ENCODE measurements around the gene ELSPBP1. TPM values are rescaled to one million over a fixed set of nuclear protein-coding genes. Genes with fewer than 3 reads are reported as not detected.

ELSPBP1 gene
- total and polyA plus RNA-seq, 11 donors = not detected

DNA sequence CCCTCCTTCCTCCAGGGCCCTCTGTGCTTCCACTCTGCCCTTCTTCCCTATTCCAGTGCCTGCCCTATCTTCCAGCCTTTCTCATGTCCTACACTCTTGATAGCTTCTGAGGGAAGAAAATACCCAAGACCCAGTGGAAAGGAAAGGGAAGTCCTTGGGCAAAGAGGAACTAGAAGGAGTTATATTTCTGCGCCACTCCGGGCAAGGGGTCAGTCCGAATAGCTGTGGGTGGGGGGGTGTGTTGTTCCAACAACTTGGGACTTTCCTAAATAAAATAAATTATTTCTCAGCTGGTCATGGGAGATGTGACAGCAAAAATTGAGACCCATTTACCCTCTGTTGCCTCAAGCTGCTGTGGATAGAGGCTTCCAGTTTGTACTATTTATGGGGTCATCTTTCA, 26.3 kb downstream of the ELSPBP1 start:
- 75 to 82% (median 77%) methylated on average over 3 of the region's 3 CpGs for WGBS, 4 donors
- intact Hi-C loops (cut with DNase I) = no loop called here
- TF ChIP-seq, protein P1, sequence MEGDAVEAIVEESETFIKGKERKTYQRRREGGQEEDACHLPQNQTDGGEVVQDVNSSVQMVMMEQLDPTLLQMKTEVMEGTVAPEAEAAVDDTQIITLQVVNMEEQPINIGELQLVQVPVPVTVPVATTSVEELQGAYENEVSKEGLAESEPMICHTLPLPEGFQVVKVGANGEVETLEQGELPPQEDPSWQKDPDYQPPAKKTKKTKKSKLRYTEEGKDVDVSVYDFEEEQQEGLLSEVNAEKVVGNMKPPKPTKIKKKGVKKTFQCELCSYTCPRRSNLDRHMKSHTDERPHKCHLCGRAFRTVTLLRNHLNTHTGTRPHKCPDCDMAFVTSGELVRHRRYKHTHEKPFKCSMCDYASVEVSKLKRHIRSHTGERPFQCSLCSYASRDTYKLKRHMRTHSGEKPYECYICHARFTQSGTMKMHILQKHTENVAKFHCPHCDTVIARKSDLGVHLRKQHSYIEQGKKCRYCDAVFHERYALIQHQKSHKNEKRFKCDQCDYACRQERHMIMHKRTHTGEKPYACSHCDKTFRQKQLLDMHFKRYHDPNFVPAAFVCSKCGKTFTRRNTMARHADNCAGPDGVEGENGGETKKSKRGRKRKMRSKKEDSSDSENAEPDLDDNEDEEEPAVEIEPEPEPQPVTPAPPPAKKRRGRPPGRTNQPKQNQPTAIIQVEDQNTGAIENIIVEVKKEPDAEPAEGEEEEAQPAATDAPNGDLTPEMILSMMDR (IDR thresholded peaks at IDR 0.05) = no peak
- TF ChIP-seq POLR2A (IDR thresholded peaks at IDR 0.05) = no peak
- Histone ChIP-seq H3K36me3 (no peaks in the 10 kb centered on the region), H3K4me1 (no peaks in the 10 kb centered on the region), H3K27me3 (peaks cover 0 to 19% (median 0%) of the 10 kb centered on the region in 9 donors), H3K27ac (no peak overlapping the region), H3K4me3 (no peak overlapping the region), H3K9me3 (peaks cover 0 to 2% (median 0%) of the 10 kb centered on the region in 12 donors)
- DNase-seq = no peak
- no peak for ATAC-seq

GRCh38 chr19:48023011-48023410, 28.6 kb downstream of the ELSPBP1 start:
- no peaks in the 10 kb centered on the region for H3K36me3 ChIP-seq
- WGBS, 4 donors = 57 to 64% (median 62%) methylated on average over 2 of the region's 2 CpGs
- no peak overlapping the region for H3K4me3 ChIP-seq
- DNase-seq (no peak), ATAC-seq (no peak)
- H3K4me1 ChIP-seq = no peaks in the 10 kb centered on the region
- intact Hi-C loops (cut with DNase I) = no loop called here
- peaks cover 0 to 9% (median 0%) of the 10 kb centered on the region in 9 donors for H3K27me3 ChIP-seq
- no peak overlapping the region for H3K27ac ChIP-seq
- no peaks in the 10 kb centered on the region for H3K9me3 ChIP-seq
- TF ChIP-seq POLR2A (IDR thresholded peaks at IDR 0.05) = no peak
- TF ChIP-seq, protein P1 (IDR thresholded peaks at IDR 0.05) = no peak

GRCh38 chr19:48023518-48023917, 29.1 kb downstream of the ELSPBP1 start:
- H3K36me3 ChIP-seq = no peaks in the 10 kb centered on the region
- H3K27me3 ChIP-seq = peaks cover 0 to 9% (median 0%) of the 10 kb centered on the region in 9 donors
- ATAC-seq (no peak), DNase-seq (no peak)
- H3K27ac ChIP-seq = no peak overlapping the region
- 87 to 93% (median 92%) methylated on average over 3 of the region's 3 CpGs for WGBS, 4 donors
- no peak overlapping the region for H3K4me3 ChIP-seq
- intact Hi-C loops (cut with DNase I) = no loop called here
- TF ChIP-seq POLR2A (IDR thresholded peaks at IDR 0.05) = no peak
- TF ChIP-seq, protein P1 (IDR thresholded peaks at IDR 0.05) = no peak
- no peaks in the 10 kb centered on the region for H3K9me3 ChIP-seq
- H3K4me1 ChIP-seq = no peaks in the 10 kb centered on the region

DNA sequence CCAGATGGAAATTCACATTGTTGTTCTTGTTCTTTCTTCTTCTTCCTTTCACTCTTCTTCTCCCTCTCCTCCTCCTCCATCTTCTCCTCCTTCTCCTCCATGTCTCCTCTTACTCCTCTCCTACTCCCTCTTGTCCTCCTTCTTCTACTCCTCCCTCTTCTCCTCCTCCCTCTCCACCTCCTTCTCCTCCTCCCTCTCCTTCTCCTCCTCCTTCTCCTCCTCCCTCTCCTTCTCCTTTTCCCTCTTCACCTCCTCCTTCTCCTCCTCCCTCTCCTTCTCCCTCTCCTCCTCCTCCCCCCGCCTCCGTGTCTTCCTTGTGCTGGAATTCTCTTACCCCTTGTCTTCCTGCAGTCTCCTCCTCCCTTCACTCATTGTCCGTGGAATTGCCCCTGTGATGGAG, 31.0 kb downstream of the ELSPBP1 start:
- Histone ChIP-seq H3K27me3 (peaks cover 0 to 17% (median 0%) of the 10 kb centered on the region in 9 donors), H3K27ac (no peak overlapping the region), H3K36me3 (no peaks in the 10 kb centered on the region), H3K4me1 (no peaks in the 10 kb centered on the region), H3K4me3 (no peak overlapping the region), H3K9me3 (no peaks in the 10 kb centered on the region)
- DNase-seq (no peak), ATAC-seq (no peak)
- 61 to 79% (median 71%) methylated on average over 3 of the region's 3 CpGs for WGBS, 4 donors
- intact Hi-C loops (cut with DNase I) = no loop called here
- TF ChIP-seq, protein P1 (IDR thresholded peaks at IDR 0.05) = no peak
- no peak for TF ChIP-seq POLR2A (IDR thresholded peaks at IDR 0.05)
